NCI-H2227 (cell line): Measurements from ENCODE around the gene TMEM132E.

ENCODE experiments used
- DNase-seq: peaks from one replicate; lab custom pipeline; 2025; ENCODE audit not compliant: unreplicated experiment; lab: John Stamatoyannopoulos, UW

TMEM132E gene

DNA sequence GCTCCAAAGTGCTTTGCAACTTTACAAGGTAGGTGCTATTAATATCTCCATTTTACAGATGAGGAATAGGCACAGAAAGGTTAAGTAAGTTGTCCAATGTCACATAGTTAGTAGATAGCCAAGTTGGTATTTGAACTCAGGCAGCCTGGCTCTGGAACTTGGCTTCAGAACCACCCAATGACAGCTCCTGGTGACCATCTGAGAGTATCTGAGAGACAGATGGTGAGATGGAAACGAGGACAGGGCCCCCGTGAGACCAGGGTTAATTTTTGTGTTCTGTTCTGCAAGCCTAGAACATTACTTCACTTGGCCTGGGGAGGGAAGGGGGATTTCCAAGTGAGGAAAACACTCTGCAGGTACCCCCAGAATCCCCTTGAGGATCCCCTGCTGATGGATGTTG, 9.8 kb upstream of the TMEM132E start:
- DNase-seq = no peak

DNA sequence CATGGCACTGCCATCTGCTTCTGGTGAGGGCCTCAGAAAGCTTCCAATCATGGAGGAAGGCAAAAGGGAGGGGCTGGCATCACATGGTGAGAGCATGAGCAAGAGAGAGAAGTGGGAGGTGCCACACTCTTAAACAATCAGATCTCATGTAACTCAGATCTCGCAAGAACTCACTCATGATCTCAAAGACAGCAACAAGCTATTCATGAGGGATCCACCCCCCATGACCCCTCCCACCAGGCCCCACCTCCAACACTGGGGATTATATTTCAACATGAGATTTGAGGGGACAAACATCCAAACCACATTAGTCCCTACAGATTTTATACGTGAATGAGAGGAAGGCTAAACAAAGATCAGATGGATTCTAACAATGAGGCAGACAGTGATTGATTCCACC, 8.9 kb upstream of the TMEM132E start:
- DNase-seq = peak; percentile 4

DNA sequence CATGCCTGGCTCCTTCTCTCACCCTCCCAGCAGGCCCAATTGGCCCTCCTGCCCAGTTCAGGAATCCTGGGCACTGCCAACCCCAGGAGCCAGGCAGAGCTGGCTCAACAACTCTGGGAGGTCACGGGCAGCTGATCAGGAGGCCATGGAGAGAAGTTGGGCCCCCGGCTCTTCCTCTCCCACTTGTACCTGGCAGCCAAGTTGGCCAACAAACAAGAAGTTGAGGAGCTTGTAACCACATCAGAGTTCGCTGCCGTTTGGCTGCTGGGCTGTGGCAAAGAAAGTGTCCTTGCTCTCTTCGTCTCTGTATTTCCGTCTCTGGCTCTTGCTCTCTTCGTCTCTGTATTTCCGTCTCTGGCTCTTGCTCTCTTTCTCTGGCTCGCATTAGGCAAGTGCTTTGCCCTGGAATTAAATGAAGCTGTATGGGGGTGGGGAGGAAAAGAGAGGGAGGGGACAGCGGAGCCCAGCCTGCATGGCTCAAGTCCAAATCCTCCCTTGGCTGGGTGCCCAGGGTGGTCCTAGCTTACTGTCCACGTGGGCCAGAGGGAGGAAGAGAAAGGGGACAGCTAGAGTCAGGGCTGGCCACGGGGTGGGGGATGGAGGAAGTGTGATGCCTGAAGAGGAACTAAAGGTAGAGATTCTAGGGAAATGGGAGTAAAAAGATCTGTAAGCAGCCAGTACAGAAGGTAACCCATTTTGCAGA, 7.8 kb upstream of the TMEM132E start:
- DNase-seq = peak; percentile 48

DNA sequence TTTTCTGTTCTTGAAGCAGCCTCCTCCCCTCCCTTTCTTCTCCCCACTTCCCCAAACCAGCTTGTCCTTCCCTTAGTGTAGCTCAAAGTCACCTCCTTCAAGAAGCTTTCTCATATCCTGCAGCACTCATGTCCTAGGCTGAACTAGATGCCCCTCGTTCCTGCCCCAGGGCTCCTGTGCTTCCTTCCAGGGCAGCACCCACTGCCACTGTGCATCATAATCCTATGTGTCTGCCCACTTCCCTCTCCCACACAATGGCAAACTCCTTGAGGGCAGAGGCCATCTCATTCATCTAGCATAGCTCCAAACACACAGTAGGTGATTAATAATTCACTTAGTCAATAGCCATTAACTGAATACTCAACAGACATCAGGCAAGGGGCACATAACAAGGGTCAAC, 6.9 kb upstream of the TMEM132E start:
- no peak for DNase-seq

DNA sequence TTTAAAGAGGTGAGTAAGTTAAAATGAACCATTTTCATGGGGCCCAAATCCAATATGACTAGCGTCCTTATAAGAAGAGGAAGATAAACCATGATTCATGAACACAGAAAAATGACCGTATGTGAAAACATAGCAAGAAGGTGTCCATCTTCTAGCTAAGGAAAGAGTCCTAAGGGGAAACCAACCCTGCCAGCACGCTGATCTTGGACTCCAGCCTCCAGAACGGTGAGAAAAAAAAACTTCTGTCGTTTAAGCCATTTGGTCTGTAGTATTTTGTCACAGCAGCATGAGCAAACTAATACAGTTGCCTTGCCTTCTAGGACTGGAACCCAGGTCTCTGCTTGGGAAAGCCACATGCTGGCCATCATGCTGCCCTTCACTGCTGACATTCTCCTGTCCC, 4.2 kb upstream of the TMEM132E start:
- no peak for DNase-seq

DNA sequence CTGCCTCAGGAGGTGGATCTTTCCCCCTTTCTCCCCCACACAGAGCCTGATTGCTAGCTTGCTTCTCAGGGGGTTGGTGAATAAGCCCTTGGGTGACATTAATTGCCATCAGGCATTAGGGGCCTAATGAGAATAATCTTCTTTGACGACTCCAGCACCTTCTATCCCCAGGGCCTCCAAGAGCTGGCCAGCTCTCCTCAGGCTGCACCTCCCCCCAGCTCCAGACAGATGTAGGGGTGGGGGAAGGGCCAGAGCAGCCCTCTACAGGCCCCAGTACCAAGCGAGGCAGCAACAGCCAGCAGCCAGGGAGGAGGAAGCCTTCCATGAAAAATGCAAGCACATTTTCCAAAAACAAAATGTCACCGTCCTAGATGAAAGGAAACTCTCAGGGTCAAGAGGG, 1.4 kb upstream of the TMEM132E start:
- peak; percentile 36 for DNase-seq

DNA sequence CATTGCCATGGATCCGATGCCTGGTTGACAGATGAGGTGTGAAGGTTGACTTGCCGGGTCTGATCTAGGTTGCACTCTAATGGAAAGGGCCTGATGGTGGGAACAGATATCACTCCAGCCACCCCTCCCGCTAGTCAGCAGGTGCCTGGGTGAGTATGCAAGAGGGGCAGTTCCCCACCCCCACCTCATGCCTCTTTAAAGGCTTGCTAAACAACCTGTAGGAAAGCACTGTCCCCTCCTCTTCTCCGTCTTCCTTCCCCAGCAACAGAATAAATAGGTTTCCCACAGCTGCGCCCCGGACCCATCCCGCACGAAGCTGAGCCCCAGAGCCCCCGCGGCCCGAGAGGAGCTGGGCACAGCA, 746 bp upstream of the TMEM132E start:
- no peak for DNase-seq

DNA sequence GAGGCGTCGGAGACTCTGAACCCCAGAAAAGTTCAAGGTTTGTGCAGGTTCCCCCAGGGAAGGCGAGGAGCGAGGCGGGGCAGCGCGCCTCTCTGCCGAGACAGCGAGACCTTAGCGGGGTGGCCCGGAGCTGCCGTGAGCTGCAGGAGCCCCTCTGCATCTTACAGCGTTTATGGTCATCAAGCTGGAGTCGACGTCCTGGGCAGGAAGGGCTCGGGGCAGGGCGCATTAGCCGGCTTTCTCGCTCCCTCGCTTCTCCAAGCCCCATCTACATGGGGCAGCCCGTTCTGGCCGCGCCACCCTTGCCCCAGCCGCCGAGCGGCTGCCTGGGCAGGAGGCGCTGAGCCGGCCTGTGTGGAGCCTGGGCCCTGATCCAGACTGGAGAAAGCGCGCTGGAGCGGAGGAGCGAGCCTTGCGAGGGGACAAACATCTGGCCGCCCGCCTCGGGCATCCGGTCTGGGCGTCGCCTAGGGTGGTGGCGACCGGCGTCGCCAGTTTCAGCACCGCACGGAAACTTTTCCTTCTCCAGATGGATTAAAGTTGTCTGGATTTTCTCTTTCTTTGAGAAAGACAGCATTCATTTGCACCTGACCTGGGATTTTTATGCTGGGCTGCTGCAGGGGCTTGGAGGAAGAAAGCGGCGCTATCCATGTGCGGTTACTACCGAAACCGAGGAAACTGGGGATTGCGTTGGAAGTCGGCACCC, 750 bp downstream of the TMEM132E start:
- DNase-seq = peak; percentile 13

DNA sequence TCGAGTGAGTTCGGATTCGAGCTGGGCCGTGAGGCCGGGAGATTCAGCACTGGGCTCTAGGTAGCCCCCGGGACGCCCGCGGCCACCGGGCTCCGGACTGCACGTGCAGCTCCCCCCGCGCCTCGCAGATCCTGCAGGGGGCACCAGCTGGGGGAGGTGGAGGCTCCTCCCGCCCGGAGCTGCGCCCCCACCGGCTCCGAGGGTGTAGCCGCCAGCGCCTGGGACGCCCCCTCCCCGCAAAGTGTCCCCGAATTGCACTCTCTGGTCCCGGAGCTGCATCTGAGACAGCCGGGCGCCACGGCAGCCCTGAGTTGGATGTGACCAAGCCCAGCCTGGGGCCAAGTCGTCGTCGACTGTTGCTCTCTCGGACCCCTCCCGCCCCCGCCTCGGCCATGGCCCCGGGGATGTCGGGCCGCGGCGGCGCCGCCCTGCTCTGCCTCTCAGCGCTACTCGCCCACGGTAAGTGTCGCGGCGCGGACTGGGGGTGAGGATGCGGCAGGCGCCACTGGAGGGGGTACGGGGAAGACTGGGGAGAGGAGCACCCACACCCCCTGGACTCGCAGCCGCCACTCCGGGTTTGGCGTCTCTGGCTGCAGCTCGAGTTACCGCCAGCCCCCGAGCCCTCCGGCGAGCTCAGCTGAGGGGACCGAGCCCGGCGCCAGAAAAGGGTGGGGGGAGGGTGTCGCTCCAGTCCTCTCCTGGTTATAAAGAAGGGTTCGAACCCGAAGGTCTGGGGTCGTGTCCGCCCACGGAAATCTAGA, 1.5 kb downstream of the TMEM132E start:
- peak; percentile 36 for DNase-seq

DNA sequence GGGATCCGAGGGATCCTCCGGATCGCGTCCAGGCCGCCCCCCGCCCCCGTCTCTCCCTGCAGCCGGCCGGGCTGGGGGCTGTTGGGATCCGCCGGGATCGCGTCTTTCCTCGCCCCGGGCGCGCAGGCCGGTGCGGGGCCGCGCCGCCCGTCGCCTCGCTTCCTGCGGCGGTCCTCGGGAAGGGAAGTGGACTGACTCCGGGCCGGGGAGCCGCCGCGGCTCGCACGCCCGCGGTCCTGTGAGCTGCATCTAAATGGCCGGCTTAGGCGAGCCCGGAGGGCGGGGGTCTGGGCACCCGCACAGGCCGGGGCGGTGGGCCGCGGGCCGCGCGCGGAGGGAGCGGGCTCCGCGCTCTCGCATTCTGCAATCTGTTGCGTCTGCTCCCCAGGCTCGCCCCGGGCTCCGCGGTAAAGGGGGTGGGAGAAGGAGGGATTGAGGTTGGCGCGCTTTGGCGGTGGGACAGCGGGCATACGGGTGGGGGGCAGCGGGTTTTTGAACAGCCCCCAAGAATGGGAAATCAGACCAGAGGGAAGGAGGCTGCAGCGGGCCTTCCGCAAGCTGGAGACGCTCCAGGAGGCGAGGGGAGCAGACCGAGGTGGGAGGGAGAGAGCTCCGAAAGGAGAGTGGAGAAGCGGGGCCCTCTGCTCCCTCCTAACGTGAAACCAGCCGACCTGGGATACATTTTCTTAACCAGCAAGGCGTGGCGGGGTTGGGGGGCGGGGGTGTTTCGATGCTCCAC, 2.2 kb downstream of the TMEM132E start:
- DNase-seq = peak; percentile 25

DNA sequence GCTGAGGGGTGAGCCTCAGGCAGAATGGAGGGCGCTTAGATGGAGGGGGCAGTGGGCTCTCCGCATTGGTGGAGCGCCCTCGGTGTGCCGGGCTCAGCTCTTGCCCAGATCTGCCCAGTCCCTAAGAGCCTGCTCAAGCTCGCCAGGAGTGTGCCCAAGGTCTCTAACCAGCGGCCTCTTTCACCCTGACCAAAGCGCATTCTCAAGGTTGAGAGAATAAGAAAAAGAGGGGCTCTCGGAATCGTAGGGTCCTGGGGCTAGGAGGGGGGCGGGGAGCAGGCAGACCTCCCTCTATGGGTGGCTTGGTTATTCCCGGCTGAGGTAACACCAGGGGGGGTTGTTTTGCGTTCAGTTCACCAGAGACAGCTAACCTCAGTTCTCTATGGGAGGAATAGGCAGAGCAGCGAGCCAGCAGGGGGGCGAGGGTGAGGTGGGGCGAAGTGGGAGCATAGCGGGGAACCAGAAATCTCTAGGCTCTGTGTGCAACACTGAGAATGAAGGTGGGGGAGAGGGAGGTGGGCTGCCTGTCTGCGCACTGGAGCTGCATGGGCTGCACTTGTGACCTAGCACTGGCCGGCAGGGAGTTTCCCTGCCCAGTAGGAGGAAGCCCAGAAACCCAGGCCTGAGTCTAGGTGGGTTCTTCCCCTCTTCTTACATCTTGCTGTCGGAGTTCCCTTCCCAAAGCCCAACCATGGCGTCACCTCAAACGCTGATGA, 3.0 kb downstream of the TMEM132E start:
- no peak for DNase-seq

DNA sequence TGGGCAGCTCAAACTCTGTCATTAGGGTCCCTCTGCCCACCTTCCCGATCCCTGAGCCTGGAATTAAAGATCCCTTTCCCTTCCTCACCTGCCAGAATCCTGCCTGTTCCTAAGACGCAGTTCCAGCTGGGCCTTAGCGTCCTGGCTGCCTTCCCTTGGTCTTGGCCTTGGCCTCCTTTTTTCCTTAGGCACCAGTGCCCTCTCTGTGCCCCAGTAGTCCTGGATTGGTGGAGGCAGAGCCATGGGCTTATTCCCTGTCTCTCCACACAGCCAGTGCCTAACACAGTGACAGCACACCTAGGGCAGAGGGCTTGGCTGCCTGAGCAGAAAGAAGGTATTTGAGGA, 3.5 kb downstream of the TMEM132E start:
- DNase-seq = no peak

DNA sequence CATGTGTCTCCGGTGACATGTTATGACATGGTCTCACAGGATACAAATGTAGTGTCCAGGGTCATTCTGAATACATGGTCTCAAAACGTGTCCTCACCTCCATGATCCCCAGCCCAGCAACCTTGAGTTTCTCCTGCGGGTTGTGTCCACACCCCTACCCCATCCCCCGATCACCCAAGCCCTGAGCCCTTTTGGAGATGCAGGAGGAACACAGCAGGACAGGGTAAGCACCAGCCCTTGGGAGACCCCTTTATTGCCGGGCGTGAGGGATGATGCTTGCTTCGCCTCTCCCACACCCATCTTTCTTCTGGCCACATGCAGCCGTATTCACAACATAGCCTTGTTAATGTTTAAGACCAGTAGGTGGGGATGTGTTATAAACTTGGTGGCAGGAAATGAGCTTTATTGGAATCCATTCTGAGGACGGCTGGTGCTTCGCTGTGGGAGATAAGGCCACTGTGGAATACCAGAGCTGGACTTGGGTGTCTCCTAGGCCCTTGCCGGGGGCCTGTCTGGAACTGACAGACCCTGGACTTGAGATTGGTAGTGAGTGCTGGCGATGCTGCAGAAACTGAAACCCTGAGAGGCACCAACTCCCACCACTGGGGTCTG, 5.5 kb downstream of the TMEM132E start:
- DNase-seq = peak; percentile 52

DNA sequence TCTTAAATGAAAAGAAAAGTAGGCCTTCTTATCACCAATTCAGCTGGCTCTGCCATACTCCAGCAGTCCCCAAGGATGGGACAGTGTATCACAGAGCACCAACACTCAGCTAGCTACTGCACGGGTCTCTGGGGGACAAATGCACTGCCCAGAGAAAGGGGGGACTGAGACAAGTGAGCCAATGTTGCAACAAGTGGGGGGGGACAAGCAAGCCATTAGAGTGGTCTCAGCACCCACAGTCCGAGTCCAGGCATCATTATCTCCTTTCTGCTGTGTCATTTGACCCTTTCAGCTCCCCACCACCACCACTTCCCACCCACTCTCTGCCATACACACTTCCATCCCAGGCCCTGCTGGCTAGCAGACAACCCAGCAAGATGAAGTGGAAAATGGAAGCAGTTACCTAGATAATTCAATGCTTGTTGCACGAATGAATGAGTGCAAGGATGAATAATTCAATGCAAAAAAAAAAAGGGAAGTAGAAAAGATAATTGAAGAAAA, 7.0 kb downstream of the TMEM132E start:
- no peak for DNase-seq

DNA sequence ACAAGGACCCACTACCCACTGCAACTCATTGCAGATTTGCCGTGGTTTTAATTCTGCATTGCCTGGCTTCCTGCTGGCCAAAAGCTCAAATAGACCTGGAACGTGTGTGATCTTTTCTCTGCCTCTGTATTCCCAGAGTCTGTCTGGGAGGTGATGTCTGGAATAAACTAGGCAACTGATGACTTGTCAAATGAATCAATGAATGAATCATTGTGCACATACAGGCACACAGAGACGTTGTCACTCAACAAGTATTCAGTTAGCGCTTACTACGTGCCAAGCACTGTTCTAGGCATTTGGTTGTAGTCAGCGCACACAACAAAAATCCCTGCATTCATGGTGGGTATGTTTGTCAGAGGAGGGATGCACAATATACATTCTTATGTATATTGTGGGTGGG, 8.9 kb downstream of the TMEM132E start:
- DNase-seq = no peak

DNA sequence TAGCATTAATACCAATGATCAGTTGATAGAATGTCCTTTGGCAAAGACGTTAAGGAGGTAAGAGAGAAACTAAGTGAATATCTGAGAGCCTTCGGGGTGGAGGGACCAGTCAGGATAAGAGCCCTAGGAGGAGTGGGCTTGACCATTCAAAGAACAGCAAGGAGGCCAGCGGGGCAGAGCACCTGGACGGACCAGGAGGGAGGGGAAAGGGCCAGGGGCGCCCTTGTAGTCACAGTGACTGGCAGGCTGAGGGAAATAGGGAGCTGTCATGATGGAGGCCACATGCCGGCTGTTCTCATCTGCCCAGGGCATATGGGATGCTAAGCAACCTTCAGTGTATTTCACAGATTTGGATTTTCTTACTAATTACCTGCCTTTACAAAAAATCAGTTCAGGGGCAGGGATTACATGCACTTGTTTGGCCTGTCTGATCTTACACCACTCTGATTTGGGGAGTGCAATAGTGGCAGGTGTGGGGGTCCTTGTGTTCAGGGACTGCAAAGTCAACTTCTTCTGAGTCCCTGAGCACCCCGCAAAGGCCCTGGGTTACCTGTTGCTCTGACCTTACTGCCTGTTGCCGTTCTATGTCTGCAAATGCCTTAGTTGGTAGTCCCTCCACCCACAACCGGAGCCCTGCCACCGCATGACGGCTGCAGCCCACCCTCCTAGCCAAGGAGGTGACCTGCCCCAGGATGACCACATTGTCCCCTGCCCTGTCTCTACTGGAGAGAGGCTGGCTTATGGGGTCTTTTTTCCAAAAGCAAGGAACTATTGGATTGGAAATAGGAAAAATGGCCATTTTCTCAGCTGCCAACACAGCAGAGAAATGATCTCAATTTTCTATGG, 10.0 kb downstream of the TMEM132E start:
- no peak for DNase-seq

DNA sequence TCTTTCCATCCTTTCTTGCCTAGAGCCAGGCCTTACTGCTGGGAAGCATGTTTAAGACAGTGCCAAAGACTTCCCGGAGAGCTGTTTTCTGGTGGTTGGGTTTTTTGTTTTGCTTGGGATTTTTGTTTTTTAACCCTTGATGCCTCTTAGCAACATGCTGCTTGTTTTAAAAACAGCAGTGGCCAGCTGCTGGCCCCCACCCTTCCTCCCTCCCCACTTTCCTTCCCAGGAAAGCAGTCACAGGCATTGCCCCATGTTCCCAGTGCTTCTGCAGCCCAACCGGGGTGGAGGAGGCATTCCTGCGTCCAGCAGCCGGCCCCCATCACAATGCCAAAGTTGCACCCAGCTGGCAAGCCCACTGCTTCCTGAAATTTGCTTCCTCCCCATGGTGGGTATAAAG, 12.6 kb downstream of the TMEM132E start:
- no peak for DNase-seq

DNA sequence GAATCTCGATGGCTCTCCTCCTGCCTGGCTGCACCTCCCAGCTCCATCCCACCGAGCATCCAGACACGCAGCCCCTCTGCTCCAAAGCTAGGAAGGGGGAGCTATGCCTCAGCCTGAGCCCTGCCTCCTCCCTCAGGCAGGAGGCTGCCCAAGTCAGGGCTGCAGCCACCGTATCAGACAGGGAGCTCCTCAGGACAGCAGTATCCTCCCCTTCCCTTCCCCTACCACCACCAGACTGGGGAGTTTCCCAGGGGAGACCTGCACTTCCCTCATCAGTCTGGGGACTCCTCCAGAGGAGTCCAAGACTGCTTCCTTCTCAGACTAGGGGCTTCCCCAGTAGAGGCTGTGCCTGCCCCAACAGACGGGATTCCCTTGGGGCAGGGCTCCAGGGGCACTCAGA, 17.5 kb downstream of the TMEM132E start:
- no peak for DNase-seq

DNA sequence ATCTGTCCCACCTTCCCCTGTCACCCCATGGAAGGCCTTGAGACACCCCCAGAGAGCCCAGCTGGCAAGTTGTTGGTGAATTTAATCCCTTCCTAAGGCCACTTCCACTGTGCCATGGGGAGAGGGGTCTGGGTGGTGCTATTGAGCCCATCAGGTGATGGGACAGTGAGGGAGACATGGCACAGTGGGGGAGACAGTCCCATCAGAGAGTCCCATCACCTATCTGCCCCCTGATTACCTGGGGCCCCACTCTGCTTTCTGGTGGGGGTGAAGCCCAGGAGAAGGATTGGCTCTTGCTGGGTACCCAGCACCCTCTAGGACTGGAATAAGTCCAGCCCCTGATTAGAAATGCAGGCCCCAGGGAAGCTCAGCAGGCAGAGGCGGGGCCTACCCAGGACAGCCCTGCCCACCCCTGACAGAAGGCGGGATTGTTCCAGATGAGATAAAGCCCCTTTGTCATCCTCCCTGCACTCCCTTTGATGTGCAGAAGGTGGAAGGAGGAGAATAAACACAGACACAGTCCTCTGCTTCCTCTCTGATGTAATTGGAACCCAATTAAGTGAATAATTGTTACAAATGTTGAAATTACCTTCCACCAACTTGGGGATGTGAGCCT, 18.9 kb downstream of the TMEM132E start:
- peak; percentile 22 for DNase-seq
